ENCODE measurements around the gene FNDC7. TPM values are rescaled to one million over a fixed set of nuclear protein-coding genes. Genes with fewer than 3 reads are reported as not detected.
"Not testable (repeated sequence)": the region's sequence is repeated elsewhere in the genome, so short reads cannot be mapped to it uniquely, and the experiment has no call there.

Gene FNDC7
- total RNA-seq: not detected

DNA sequence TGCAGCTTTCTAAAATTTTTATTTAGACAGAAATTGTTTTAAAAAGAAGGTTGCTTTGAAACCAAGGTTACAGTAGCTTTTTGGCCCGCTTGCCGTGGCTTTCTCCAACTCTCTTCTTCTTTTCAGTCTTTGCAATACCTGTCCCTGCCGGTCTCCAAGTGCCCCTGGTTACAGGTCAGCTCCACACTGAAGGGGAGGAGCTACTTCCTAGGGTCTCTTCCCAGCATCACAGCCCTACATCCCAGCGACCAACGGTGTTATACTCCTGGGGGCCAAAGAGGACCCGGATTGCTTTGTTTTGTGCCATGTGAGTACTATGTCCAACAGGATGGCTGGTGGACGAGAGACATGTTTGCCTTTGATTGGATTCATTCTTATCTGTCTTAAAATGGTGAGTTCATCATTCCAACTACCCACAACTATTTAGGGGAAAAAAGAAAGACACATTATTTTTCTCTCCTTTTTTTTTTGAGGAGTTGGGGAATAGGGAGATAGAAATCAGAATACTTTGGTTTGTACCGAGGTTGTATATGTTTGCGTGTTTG is at the start of gene FNDC7:
Gene FNDC7 (plus strand): TSS at position 303 of the 545 bp plus-strand sequence. CDS start 26 bp downstream, at position 329.
- 49% methylated on average over 9 of the region's 9 CpGs for WGBS, 2 donors

GRCh38 chr1:108663074-108663473 is 49.6 kb upstream of the FNDC7 start:
- no peaks in the 10 kb centered on the region for H3K27me3 ChIP-seq
- H3K4me1 ChIP-seq: peaks cover 0 to 8% (median 4%) of the 10 kb centered on the region in 4 donors
- no peak for TF ChIP-seq EP300 (IDR thresholded peaks at IDR 0.05)
- TF ChIP-seq CTCF (IDR thresholded peaks at IDR 0.05): no peak
- H3K4me3 ChIP-seq: no peak overlapping the region
- H3K9me3 ChIP-seq: no peaks in the 10 kb centered on the region
- no peaks in the 10 kb centered on the region for H3K36me3 ChIP-seq
- H3K27ac ChIP-seq: no peak overlapping the region
- DNase-seq (ENCODE audit: low spot score in 2 of 2): no peak
- 93 to 96% methylated on average over 2 of the region's 2 CpGs for WGBS, 2 donors

More for the DNA sequence above, at the start of gene FNDC7:
- Histone ChIP-seq H3K27ac (no peak within 1 kb of the TSS), H3K4me1 (no peaks in the 10 kb centered on the region), H3K36me3 (no peaks in the 10 kb centered on the region), H3K9me3 (no peaks in the 10 kb centered on the region), H3K27me3 (no peaks in the 10 kb centered on the region), H3K4me3 (no peak within 1 kb of the TSS)
- no peak for DNase-seq (ENCODE audit: low spot score in 2 of 2)
- TF ChIP-seq CTCF (IDR thresholded peaks at IDR 0.05): no peak
- TF ChIP-seq POLR2A (IDR thresholded peaks at IDR 0.05): no peak
- no peak for TF ChIP-seq EP300 (IDR thresholded peaks at IDR 0.05)

DNA sequence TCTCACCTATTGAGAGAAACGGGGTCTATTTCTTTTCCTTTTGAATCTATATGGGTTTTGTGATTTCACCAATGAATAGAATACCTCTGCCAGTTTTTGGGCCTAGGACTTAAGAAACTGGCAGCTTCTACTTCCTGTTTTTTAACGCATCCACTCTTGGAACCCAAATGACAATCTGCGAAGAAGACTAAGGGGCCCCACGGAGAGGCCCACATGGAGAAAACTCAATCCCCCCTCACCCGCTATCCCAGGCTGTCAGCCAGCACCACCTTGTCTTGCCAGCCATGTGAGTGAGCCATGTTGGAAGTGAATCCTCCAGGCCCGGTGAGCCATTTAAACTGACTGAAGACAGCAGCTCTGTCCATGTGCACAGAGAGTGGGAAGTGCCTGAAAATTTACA is 48.2 kb upstream of the FNDC7 start:
- Histone ChIP-seq H3K27ac (no peak overlapping the region), H3K9me3 (no peaks in the 10 kb centered on the region), H3K27me3 (no peaks in the 10 kb centered on the region), H3K4me3 (no peak overlapping the region), H3K4me1 (peaks cover 0 to 8% (median 4%) of the 10 kb centered on the region in 4 donors), H3K36me3 (no peaks in the 10 kb centered on the region)
- no peak for TF ChIP-seq CTCF (IDR thresholded peaks at IDR 0.05)
- no peak for TF ChIP-seq EP300 (IDR thresholded peaks at IDR 0.05)
- TF ChIP-seq POLR2A (IDR thresholded peaks at IDR 0.05): no peak
- WGBS, 2 donors: 79% methylated on average over 6 of the region's 6 CpGs
- no peak for DNase-seq (ENCODE audit: low spot score in 2 of 2)

- no peaks in the 10 kb centered on the region for H3K9me3 ChIP-seq
These were observed 47.6 kb upstream of the FNDC7 start for GRCh38 chr1:108665067-108665466.

DNA sequence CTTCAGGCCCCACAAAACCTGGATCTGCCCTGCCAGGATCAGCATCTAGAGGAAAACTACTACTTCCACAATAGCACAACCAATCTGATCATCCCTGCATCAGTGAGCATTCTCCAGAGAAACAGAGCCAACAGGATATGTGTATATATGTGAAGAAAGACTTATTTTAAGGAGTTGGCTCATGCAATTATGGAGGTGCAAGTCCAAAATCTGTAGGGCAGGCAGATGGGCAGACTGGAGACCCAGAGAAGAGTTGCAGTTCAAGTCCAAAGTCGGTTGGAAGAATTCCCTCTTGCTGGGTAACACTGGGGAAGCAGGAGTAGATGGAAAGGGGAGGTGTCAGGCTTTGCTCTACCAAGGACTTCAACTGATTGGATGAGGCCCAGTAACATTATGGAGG is 46.9 kb upstream of the FNDC7 start:
- H3K36me3 ChIP-seq: no peaks in the 10 kb centered on the region
- no peak overlapping the region for H3K4me3 ChIP-seq
- DNase-seq (ENCODE audit: low spot score in 2 of 2): no peak
- H3K4me1 ChIP-seq: peaks cover 0 to 8% (median 4%) of the 10 kb centered on the region in 4 donors
- no peak overlapping the region for H3K27ac ChIP-seq
- H3K9me3 ChIP-seq: no peaks in the 10 kb centered on the region
- no peak for TF ChIP-seq EP300 (IDR thresholded peaks at IDR 0.05)
- no peak for TF ChIP-seq POLR2A (IDR thresholded peaks at IDR 0.05)
- TF ChIP-seq CTCF (IDR thresholded peaks at IDR 0.05): no peak
- 76 to 83% methylated on average over 1 of the region's 1 CpG for WGBS, 2 donors
- H3K27me3 ChIP-seq: no peaks in the 10 kb centered on the region

More at GRCh38 chr1:108665067-108665466, 47.6 kb upstream of the FNDC7 start:
- DNase-seq (ENCODE audit: low spot score in 2 of 2): no peak
- Histone ChIP-seq H3K27ac (no peak overlapping the region), H3K4me3 (no peak overlapping the region), H3K36me3 (no peaks in the 10 kb centered on the region), H3K4me1 (peaks cover 0 to 8% (median 4%) of the 10 kb centered on the region in 4 donors), H3K27me3 (no peaks in the 10 kb centered on the region)
- TF ChIP-seq POLR2A (IDR thresholded peaks at IDR 0.05): no peak
- TF ChIP-seq EP300 (IDR thresholded peaks at IDR 0.05): no peak
- TF ChIP-seq CTCF (IDR thresholded peaks at IDR 0.05): no peak
- 69 to 76% methylated on average over 2 of the region's 2 CpGs for WGBS, 2 donors

DNA sequence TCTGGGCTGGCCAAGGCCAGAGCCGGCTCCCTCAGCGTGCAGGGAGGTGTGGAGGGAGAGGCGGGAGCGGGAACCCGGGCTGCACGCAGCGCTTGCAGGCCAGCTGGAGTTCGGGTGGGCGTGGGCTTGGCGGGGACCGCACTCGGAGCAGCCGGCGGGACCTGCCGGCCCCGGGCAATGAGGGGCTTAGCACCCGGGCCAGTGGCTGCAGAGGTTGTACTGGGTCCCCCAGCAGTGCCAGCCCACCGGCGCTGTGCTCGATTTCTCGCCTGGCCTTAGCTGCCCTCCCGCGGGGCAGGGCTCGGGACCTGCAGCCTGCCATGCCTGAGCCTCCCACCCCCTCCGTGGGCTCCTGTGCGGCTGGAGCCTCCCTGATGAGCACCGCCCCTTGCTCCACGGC is 45.3 kb upstream of the FNDC7 start:
- DNase-seq (ENCODE audit: low spot score in 2 of 2); H3K9me3 ChIP-seq; H3K4me1 ChIP-seq; H3K27me3 ChIP-seq; H3K36me3 ChIP-seq; H3K4me3 ChIP-seq; H3K27ac ChIP-seq: not testable (repeated sequence)
- WGBS, 2 donors: 93 to 94% methylated on average over 13 to 21 of the region's 28 CpGs
